Karpas-422 (cell line): ENCODE data around the gene GRB10. TPM values are rescaled to one million over a fixed set of nuclear protein-coding genes. Genes with fewer than 3 reads are reported as not detected.
"Not testable (repeated sequence)": the region's sequence is repeated elsewhere in the genome, so short reads cannot be mapped to it uniquely, and the experiment has no call there.

ENCODE experiments used
- DNase-seq: peaks from one replicate; pipeline ENCODE4 v3.0.0-alpha.2; 2015
- H2AFZ ChIP-seq: fragments of 200-600 bp; sonication (generic); 2 replicates; pipeline ENCODE4 v1.6.1; 2014; ENCODE audit warnings: antibody characterized with exemption, low read length, mixed read lengths
- H3K27ac ChIP-seq: fragments of 200-600 bp; sonication (generic); 2 replicates; pipeline ENCODE4 v1.5.1; 2014; ENCODE audit warnings: mild to moderate bottlenecking, low read length, moderate library complexity
- H3K27me3 ChIP-seq: fragments of 200-600 bp; sonication (generic); 2 replicates; pipeline ENCODE4 v1.6.1; 2014; ENCODE audit warnings: low read length, mixed read lengths
- H3K36me3 ChIP-seq: fragments of 200-600 bp; sonication (generic); 2 replicates; pipeline ENCODE4 v1.6.1; 2014; ENCODE audit warnings: low read length, mixed read lengths; ENCODE audit not compliant: insufficient read depth
- H3K4me1 ChIP-seq: fragments of 200-600 bp; sonication (generic); 2 replicates; pipeline ENCODE4 v1.6.1; 2014; ENCODE audit warnings: mild to moderate bottlenecking, low read length, mixed read lengths
- H3K4me2 ChIP-seq: fragments of 200-600 bp; sonication (generic); 2 replicates; pipeline ENCODE4 v1.6.1; 2014; ENCODE audit warnings: low read length, low read depth, mild to moderate bottlenecking; ENCODE audit not compliant: poor library complexity, severe bottlenecking
- H3K4me3 ChIP-seq: fragments of 200-600 bp; sonication (generic); 2 replicates; pipeline ENCODE4 v1.5.1; 2014; ENCODE audit warnings: mild to moderate bottlenecking, antibody characterized with exemption, low read length, mixed read lengths
- H3K79me2 ChIP-seq: fragments of 200-600 bp; sonication (generic); 2 replicates; pipeline ENCODE4 v1.6.1; 2014; ENCODE audit warnings: mild to moderate bottlenecking, low read length, mixed read lengths
- H3K9ac ChIP-seq: fragments of 200-600 bp; sonication (generic); 2 replicates; pipeline ENCODE4 v1.6.0; 2014; ENCODE audit warnings: low read length
- H3K9me2 ChIP-seq: fragments of 200-600 bp; sonication (generic), shearing (Covaris generic); replicated peaks from 2 replicates; pipeline ENCODE4 v1.6.0; 2014; ENCODE audit warnings: mild to moderate bottlenecking, low read length, moderate library complexity; ENCODE audit not compliant: insufficient read depth
- H3K9me3 ChIP-seq: fragments of 300-700, 200-600 bp; sonication (generic); 2 replicates; pipeline ENCODE4 v1.6.1; 2014; ENCODE audit warnings: low read length, mixed read lengths
- H4K20me1 ChIP-seq: fragments of 200-600 bp; sonication (generic); 2 replicates; pipeline ENCODE4 v1.6.1; 2014; ENCODE audit warnings: mild to moderate bottlenecking, antibody characterized with exemption, low read length, low read depth; ENCODE audit not compliant: insufficient read depth
- total RNA-seq: library from RNA; depleted of rRNA; stranded (reverse); fragments of >200 nt; shearing (Covaris generic); gene quantifications from 2 replicates; pipeline ENCODE4 v1.2.3, GENCODE V29; 2014; ENCODE audit warnings: low replicate concordance

Gene GRB10
- total RNA-seq, 1 experiment from 2014 or later: not detected

DNA sequence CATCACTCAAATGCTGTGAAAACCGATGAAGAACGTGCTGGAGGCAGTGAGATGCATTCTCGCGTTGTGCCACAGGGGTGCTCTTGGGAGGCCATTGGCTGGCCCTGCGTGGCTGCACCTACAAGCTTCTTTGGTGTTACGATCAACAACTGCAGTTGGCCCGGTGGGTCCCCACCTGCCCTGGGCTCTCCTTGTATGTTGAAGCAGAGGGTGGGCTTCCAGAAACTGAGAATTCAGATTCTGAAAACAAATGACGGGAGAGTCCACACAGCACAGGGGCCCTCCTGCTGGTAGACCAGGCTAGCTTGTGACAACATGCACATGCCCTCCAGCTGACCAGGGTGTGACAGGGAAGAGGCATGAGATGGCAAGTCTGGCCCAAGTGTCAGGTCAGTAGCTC, 193.8 kb downstream of the GRB10 start:
- no peak overlapping the region for H3K4me3 ChIP-seq
- H3K9me3 ChIP-seq: no peaks in the 10 kb centered on the region
- H4K20me1 ChIP-seq: no peaks in the 10 kb centered on the region
- no peaks in the 10 kb centered on the region for H3K79me2 ChIP-seq
- H3K36me3 ChIP-seq: no peaks in the 10 kb centered on the region
- no peaks in the 10 kb centered on the region for H3K27me3 ChIP-seq
- H3K4me1 ChIP-seq: peaks cover 31% of the 10 kb centered on the region
- H3K9ac ChIP-seq: no peak overlapping the region
- H3K27ac ChIP-seq: no peak overlapping the region
- H3K4me2 ChIP-seq: no peak overlapping the region
- no peak overlapping the region for H2AFZ ChIP-seq
- no peaks in the 10 kb centered on the region for H3K9me2 ChIP-seq
- peak; percentile 44 for DNase-seq

DNA sequence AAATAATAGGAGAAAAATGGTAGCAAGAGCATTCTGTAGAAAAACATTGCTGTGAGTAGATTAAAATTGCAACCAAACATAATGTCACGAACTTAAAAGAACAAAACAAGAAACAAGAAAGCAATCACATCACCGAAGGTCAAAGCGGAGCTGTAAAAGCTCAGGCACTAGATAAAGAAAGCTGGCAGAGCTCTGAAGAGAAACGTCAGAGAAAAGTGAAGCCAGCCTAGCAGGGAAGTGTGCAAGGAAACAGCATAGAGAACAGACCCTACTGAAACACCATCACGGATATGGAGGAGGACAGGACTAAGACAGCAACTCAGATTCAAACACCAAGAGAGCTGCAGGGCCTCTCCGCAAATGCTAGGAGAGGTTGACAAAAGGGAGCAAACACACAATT, 195.0 kb downstream of the GRB10 start:
- no peaks in the 10 kb centered on the region for H3K36me3 ChIP-seq
- no peak overlapping the region for H3K9ac ChIP-seq
- no peaks in the 10 kb centered on the region for H3K79me2 ChIP-seq
- no peaks in the 10 kb centered on the region for H3K27me3 ChIP-seq
- H2AFZ ChIP-seq: no peak overlapping the region
- no peak for DNase-seq
- H3K4me1 ChIP-seq: peaks cover 21% of the 10 kb centered on the region
- H3K27ac ChIP-seq: no peak overlapping the region
- H3K9me2 ChIP-seq: no peaks in the 10 kb centered on the region
- no peak overlapping the region for H3K4me2 ChIP-seq
- no peaks in the 10 kb centered on the region for H4K20me1 ChIP-seq
- no peak overlapping the region for H3K4me3 ChIP-seq
- no peaks in the 10 kb centered on the region for H3K9me3 ChIP-seq

- no peak overlapping the region for H3K9ac ChIP-seq
- H4K20me1 ChIP-seq: no peaks in the 10 kb centered on the region
- H3K4me2 ChIP-seq: no peak overlapping the region
- DNase-seq: no peak
- no peaks in the 10 kb centered on the region for H3K9me2 ChIP-seq
- no peak overlapping the region for H3K4me3 ChIP-seq
- no peaks in the 10 kb centered on the region for H3K9me3 ChIP-seq
- no peak overlapping the region for H2AFZ ChIP-seq
- H3K27ac ChIP-seq: no peak overlapping the region
- no peaks in the 10 kb centered on the region for H3K4me1 ChIP-seq
- no peaks in the 10 kb centered on the region for H3K79me2 ChIP-seq
- H3K36me3 ChIP-seq: no peaks in the 10 kb centered on the region
- no peaks in the 10 kb centered on the region for H3K27me3 ChIP-seq
Observed at GRCh38 chr7:50584793-50585408, 197.8 kb downstream of the GRB10 start.

DNA sequence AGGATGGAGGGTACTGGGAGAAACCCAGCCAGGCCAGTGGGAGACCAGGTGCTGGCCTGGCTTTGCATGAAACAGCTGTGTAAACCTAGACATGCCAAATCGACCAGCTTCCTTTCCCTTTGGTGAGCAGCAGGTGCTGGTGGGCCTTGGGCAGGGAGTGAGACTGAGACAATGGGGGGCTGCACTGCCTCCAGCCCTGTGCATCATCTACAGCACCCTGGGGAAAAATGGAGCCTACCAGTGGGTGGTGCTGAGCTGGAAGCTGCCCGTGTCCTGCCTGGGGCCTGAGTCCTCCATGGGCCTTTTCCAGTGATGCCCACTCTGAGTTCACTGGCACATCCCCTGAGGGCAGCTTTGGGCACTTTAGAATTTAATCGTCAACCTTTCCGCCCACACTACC, 198.3 kb downstream of the GRB10 start:
- Histone ChIP-seq H3K27me3 (no peaks in the 10 kb centered on the region), H3K36me3 (no peaks in the 10 kb centered on the region), H3K79me2 (no peaks in the 10 kb centered on the region), H4K20me1 (no peaks in the 10 kb centered on the region), H3K9me2 (no peaks in the 10 kb centered on the region), H3K9ac (no peak overlapping the region), H3K4me1 (no peaks in the 10 kb centered on the region), H3K4me3 (no peak overlapping the region), H3K27ac (no peak overlapping the region), H3K4me2 (no peak overlapping the region), H2AFZ (no peak overlapping the region), H3K9me3 (no peaks in the 10 kb centered on the region)
- no peak for DNase-seq

DNA sequence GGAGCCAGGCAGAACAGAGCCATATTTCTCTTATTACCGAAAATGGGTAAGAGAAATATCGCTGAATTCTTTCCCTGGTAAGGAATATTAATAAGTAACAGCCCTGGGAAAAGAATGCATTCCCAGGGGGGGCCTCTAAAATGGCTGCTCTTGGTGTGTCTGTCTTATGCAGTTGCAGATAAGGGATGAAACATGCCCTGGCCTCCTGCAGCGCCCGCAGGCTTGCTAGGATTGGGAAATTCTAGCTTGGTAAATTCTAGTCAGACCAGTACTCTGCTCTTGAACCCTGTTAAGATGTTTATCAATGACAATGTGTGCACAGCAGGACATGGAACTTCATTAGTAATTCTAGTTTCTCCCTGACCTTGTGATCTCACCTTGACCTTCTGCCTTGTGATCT, 199.4 kb downstream of the GRB10 start:
- not testable (repeated sequence) for H3K4me3 ChIP-seq, H3K9ac ChIP-seq, H3K27me3 ChIP-seq, H2AFZ ChIP-seq, H3K4me2 ChIP-seq, H4K20me1 ChIP-seq, DNase-seq, H3K9me3 ChIP-seq, H3K9me2 ChIP-seq, H3K36me3 ChIP-seq, H3K27ac ChIP-seq, H3K4me1 ChIP-seq, H3K79me2 ChIP-seq

DNA sequence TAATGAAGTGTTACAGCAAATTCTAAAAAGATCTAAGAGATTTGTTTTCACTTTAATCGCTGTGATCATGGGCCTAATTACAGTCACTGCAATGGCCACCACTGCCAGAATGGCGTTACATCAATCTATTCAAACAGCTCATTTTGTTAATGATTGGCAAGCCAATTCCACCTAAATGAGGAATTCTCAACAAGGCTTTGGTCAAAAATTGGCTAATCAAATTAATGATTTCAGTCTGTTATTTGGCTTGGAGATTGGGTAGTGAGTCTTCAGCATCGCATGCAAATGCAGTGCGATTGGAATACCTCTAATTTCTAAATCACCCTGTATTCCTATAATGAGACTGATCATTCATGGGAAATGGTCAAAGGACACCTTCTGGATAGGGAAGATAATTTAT, 200.4 kb downstream of the GRB10 start:
- H3K4me3 ChIP-seq, DNase-seq, H3K9ac ChIP-seq, H2AFZ ChIP-seq, H3K36me3 ChIP-seq, H3K27me3 ChIP-seq, H3K9me3 ChIP-seq, H3K9me2 ChIP-seq, H4K20me1 ChIP-seq, H3K79me2 ChIP-seq, H3K4me2 ChIP-seq, H3K4me1 ChIP-seq, H3K27ac ChIP-seq: not testable (repeated sequence)

DNA sequence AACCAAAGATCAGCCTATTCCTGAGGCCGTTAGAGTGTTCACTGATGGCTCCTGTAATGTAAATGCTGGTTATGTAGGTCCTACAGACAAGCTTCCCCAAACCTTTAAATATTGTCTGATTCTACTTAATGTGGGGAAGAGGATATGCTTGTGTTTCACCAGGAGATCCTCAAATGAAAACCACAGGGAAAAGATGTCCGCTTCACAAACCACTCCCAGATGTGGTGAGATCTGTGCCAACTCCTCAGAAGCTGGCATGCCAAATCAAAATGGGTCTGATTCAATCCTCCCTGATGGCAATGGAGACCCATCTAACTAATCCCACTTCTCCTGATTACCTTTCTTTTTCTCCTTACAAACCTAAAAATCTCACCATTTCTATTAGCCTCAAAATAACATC, 202.0 kb downstream of the GRB10 start:
- not testable (repeated sequence) for H2AFZ ChIP-seq, H3K9me2 ChIP-seq, H3K9me3 ChIP-seq

GRCh38 chr7:50580057-50580456, 202.6 kb downstream of the GRB10 start:
- Histone ChIP-seq H3K27me3 (no peaks in the 10 kb centered on the region), H3K4me2 (no peak overlapping the region), H3K79me2 (no peaks in the 10 kb centered on the region), H3K4me1 (no peaks in the 10 kb centered on the region), H4K20me1 (no peaks in the 10 kb centered on the region), H2AFZ (no peak overlapping the region), H3K9ac (no peak overlapping the region), H3K9me3 (no peaks in the 10 kb centered on the region), H3K9me2 (no peaks in the 10 kb centered on the region), H3K4me3 (no peak overlapping the region), H3K27ac (no peak overlapping the region), H3K36me3 (no peaks in the 10 kb centered on the region)
- no peak for DNase-seq

More for the DNA sequence above, 202.0 kb downstream of the GRB10 start:
- DNase-seq, H3K4me3 ChIP-seq, H3K36me3 ChIP-seq, H4K20me1 ChIP-seq, H3K4me1 ChIP-seq, H3K79me2 ChIP-seq, H3K9ac ChIP-seq, H3K27me3 ChIP-seq, H3K27ac ChIP-seq, H3K4me2 ChIP-seq: not testable (repeated sequence)

DNA sequence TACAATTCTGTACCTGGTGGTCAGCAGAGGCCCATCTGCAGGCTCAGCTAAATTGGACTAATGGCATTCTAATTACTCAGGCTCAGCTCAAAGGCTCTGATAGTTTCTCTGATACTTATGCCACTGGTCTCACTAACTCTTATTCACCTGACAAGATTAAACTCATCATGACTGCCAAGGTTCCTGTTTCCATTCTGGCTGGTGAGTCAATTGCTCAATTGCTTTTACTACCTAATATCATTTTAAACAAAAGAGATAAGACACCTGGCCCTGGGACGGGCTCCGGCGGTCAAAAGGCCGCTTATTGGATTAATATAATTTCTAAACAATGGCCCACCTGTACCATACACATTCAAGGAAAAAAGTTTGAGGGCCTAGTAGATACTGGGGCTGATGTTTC, 204.6 kb downstream of the GRB10 start:
- not testable (repeated sequence) for H3K79me2 ChIP-seq, DNase-seq, H3K36me3 ChIP-seq, H3K9me2 ChIP-seq, H3K4me3 ChIP-seq, H3K4me1 ChIP-seq, H3K9ac ChIP-seq, H4K20me1 ChIP-seq, H3K27ac ChIP-seq, H3K27me3 ChIP-seq, H3K9me3 ChIP-seq, H2AFZ ChIP-seq, H3K4me2 ChIP-seq
